GM18519 (cell line): ENCODE results near the gene TRIP11.

Experiments used
- ATAC-seq: cut with Tn5 transposase; IDR thresholded peaks from one replicate; pipeline ENCODE4 v1.9.1; 2021; ENCODE audit warnings: mild to moderate bottlenecking, moderate library complexity; ENCODE audit not compliant: unreplicated experiment, low FRiP score

The TRIP11 gene

GRCh38 chr14:92012121-92012748 is 27.6 kb downstream of the TRIP11 start:
- no peak for ATAC-seq

GRCh38 chr14:92010644-92011043 is 29.2 kb downstream of the TRIP11 start:
- no peak for ATAC-seq

- ATAC-seq = no peak
Observed at GRCh38 chr14:92009604-92010003, 30.3 kb downstream of the TRIP11 start.

- no peak for ATAC-seq
Observed at GRCh38 chr14:92005019-92005418, 34.8 kb downstream of the TRIP11 start.

GRCh38 chr14:92004062-92004461 is 35.8 kb downstream of the TRIP11 start:
- ATAC-seq = no peak

GRCh38 chr14:91998667-91999570 is 40.9 kb downstream of the TRIP11 start:
- ATAC-seq = no peak

GRCh38 chr14:91997492-91997891 is 42.4 kb downstream of the TRIP11 start:
- ATAC-seq = no peak

- ATAC-seq = no peak
Observed at GRCh38 chr14:91996948-91997371, 42.9 kb downstream of the TRIP11 start.

- no peak for ATAC-seq
Observed at GRCh38 chr14:91987192-91987591, 52.7 kb downstream of the TRIP11 start.

GRCh38 chr14:91985521-91986255 is 54.2 kb downstream of the TRIP11 start:
- ATAC-seq = no peak

- no peak for ATAC-seq
Observed at GRCh38 chr14:91985008-91985407, 54.9 kb downstream of the TRIP11 start.

GRCh38 chr14:91983588-91983987 is 56.3 kb downstream of the TRIP11 start:
- ATAC-seq = no peak

GRCh38 chr14:91980157-91980556 is 59.7 kb downstream of the TRIP11 start:
- peak; percentile 58 for ATAC-seq

GRCh38 chr14:91977884-91978283 is 62.0 kb downstream of the TRIP11 start:
- no peak for ATAC-seq

- ATAC-seq = no peak
Observed at GRCh38 chr14:91975763-91976162, 64.1 kb downstream of the TRIP11 start.

GRCh38 chr14:91971188-91971778 is 68.6 kb downstream of the TRIP11 start:
- no peak for ATAC-seq

GRCh38 chr14:91968280-91968679 is 71.6 kb downstream of the TRIP11 start:
- ATAC-seq = no peak

- no peak for ATAC-seq
Observed at GRCh38 chr14:91964724-91965123, 75.1 kb downstream of the TRIP11 start.

- ATAC-seq = no peak
Observed at GRCh38 chr14:91964011-91964410, 75.8 kb downstream of the TRIP11 start.

- ATAC-seq = no peak
Observed at GRCh38 chr14:91963465-91963864, 76.4 kb downstream of the TRIP11 start.
